H9 (cell line): ENCODE data around the gene MUS81. TPM values are rescaled to one million over a fixed set of nuclear protein-coding genes. Genes with fewer than 3 reads are reported as not detected.

ENCODE experiments used
- DNase-seq: peaks from one replicate; pipeline ENCODE4 v3.0.0-alpha.2; 2017
- H2AFZ ChIP-seq: one replicate; pipeline ENCODE4 v1.6.1; 2013; ENCODE audit warnings: mild to moderate bottlenecking, low read length, control low read depth, moderate library complexity
- H2AK5ac ChIP-seq: 2 replicates; pipeline ENCODE4 v1.6.1; 2013; ENCODE audit warnings: low read length, control low read depth, mixed read lengths; ENCODE audit not compliant: insufficient read length
- H2BK120ac ChIP-seq: one replicate; pipeline ENCODE4 v1.6.1; 2013; ENCODE audit warnings: low read depth, mild to moderate bottlenecking, low read length, control low read depth, inconsistent platforms; ENCODE audit not compliant: poor library complexity, severe bottlenecking
- H2BK12ac ChIP-seq: 2 replicates; pipeline ENCODE4 v1.6.1; 2013; ENCODE audit warnings: low read length, control low read depth, mixed read lengths, low read depth; ENCODE audit not compliant: insufficient read length
- H2BK15ac ChIP-seq: 2 replicates; pipeline ENCODE4 v1.6.1; 2013; ENCODE audit warnings: low read depth, low read length, control low read depth
- H2BK20ac ChIP-seq: one replicate; pipeline ENCODE4 v1.6.1; 2013; ENCODE audit warnings: low read depth, mild to moderate bottlenecking, low read length, control low read depth, inconsistent platforms; ENCODE audit not compliant: poor library complexity, severe bottlenecking
- H2BK5ac ChIP-seq: 2 replicates; pipeline ENCODE4 v1.6.1; 2013; ENCODE audit warnings: low read length, control low read depth, mixed read lengths; ENCODE audit not compliant: insufficient read length
- H3K14ac ChIP-seq: 2 replicates; pipeline ENCODE4 v1.6.1; 2013; ENCODE audit warnings: low read length, control low read depth; ENCODE audit not compliant: insufficient read depth
- H3K18ac ChIP-seq: 2 replicates; pipeline ENCODE4 v1.6.1; 2013; ENCODE audit warnings: low read depth, mild to moderate bottlenecking, mixed read lengths, low read length, control low read depth; ENCODE audit not compliant: insufficient read length
- H3K23ac ChIP-seq: 2 replicates; pipeline ENCODE4 v1.6.1; 2013; ENCODE audit warnings: low read length, control low read depth, mixed read lengths, low read depth; ENCODE audit not compliant: insufficient read length
- H3K23me2 ChIP-seq: 2 replicates; pipeline ENCODE4 v1.6.1; 2013; ENCODE audit warnings: low read depth, mild to moderate bottlenecking, mixed read lengths, low read length, control low read depth; ENCODE audit not compliant: insufficient read length, poor library complexity, severe bottlenecking
- H3K27ac ChIP-seq: 2 replicates; pipeline ENCODE4 v1.5.1; 2013; ENCODE audit warnings: low read length, control low read depth, mixed read lengths, low read depth; ENCODE audit not compliant: insufficient read length
- H3K27me3 ChIP-seq: 2 replicates; pipeline ENCODE4 v1.6.1; 2013; ENCODE audit warnings: low read length, control low read depth, inconsistent platforms; ENCODE audit not compliant: insufficient read depth
- H3K4ac ChIP-seq: 2 replicates; pipeline ENCODE4 v1.6.1; 2013; ENCODE audit warnings: low read depth, mild to moderate bottlenecking, control low read depth, inconsistent platforms, low read length, moderate library complexity
- H3K4me1 ChIP-seq: 2 replicates; pipeline ENCODE4 v1.6.1; 2013; ENCODE audit warnings: low read length, control low read depth, inconsistent platforms; ENCODE audit not compliant: insufficient read depth
- H3K4me2 ChIP-seq: 2 replicates; pipeline ENCODE4 v1.6.1; 2013; ENCODE audit warnings: low read length, control low read depth, mixed read lengths; ENCODE audit not compliant: insufficient read length, insufficient read depth
- H3K56ac ChIP-seq: 2 replicates; pipeline ENCODE4 v1.6.1; 2013; ENCODE audit warnings: low read depth, mild to moderate bottlenecking, mixed read lengths, low read length, control low read depth; ENCODE audit not compliant: insufficient read length
- H3K79me1 ChIP-seq: 2 replicates; pipeline ENCODE4 v1.6.1; 2013; ENCODE audit warnings: low read depth, mild to moderate bottlenecking, moderate library complexity, low read length, control low read depth, inconsistent platforms; ENCODE audit not compliant: insufficient read depth, poor library complexity, severe bottlenecking
- H3K79me2 ChIP-seq: 2 replicates; pipeline ENCODE4 v1.6.1; 2013; ENCODE audit warnings: low read length, control low read depth, inconsistent platforms; ENCODE audit not compliant: insufficient read depth
- H3K9ac ChIP-seq: 2 replicates; pipeline ENCODE4 v1.6.1; 2013; ENCODE audit warnings: low read length, control low read depth, mixed read lengths; ENCODE audit not compliant: insufficient read length; ENCODE audit errors: extremely low read depth
- H3K9me3 ChIP-seq: one replicate; pipeline ENCODE4 v1.6.1; 2013; ENCODE audit warnings: low read depth, low read length, inconsistent platforms; ENCODE audit not compliant: control insufficient read depth
- H3T11ph ChIP-seq: one replicate; pipeline ENCODE4 v1.6.1; 2013; ENCODE audit warnings: mild to moderate bottlenecking, low read length, control low read depth, inconsistent platforms
- H4K20me1 ChIP-seq: one replicate; pipeline ENCODE4 v1.6.1; 2013; ENCODE audit not compliant: control insufficient read depth, insufficient read length, insufficient read depth
- H4K5ac ChIP-seq: 2 replicates; pipeline ENCODE4 v1.6.1; 2013; ENCODE audit warnings: low read depth, mild to moderate bottlenecking, mixed read lengths, low read length, control low read depth; ENCODE audit not compliant: insufficient read length
- H4K8ac ChIP-seq: replicated peaks from 2 replicates; pipeline ENCODE4 v1.6.1; 2013; ENCODE audit warnings: low read length, control low read depth, mixed read lengths, low read depth; ENCODE audit not compliant: insufficient read length
- H4K91ac ChIP-seq: 2 replicates; pipeline ENCODE4 v1.6.1; 2013; ENCODE audit warnings: low read depth, mild to moderate bottlenecking, moderate library complexity, mixed read lengths, low read length, control low read depth; ENCODE audit not compliant: insufficient read length
- H3K27ac Mint-ChIP-seq, 3 experiments: 2 replicates in 2 of 3; 3 replicates in 1 of 3; pipeline ENCODE4 v1.8.0; 2020 to 2021; ENCODE audit warnings: mixed read lengths in 3 of 3, mild to moderate bottlenecking in 1 of 3, moderate library complexity in 1 of 3
- H3K27me3 Mint-ChIP-seq: 2 replicates; pipeline ENCODE4 v1.8.0; 2021; ENCODE audit warnings: low read depth, mild to moderate bottlenecking, moderate library complexity, mixed read lengths
- H3K36me3 Mint-ChIP-seq, 3 experiments: 2 replicates in 2 of 3; 3 replicates in 1 of 3; pipeline ENCODE4 v1.8.0; 2020 to 2021; ENCODE audit warnings: low read depth in 3 of 3, mixed read lengths in 3 of 3; ENCODE audit not compliant: insufficient read depth in 1 of 3
- H3K4me1 Mint-ChIP-seq, 2 experiments: 2 replicates each; pipeline ENCODE4 v1.8.0; 2020; ENCODE audit warnings: mixed read lengths in 2 of 2
- H3K4me3 Mint-ChIP-seq, 2 experiments: 2 replicates in 1 of 2; 3 replicates in 1 of 2; pipeline ENCODE4 v1.8.0; 2020 to 2021; ENCODE audit warnings: mild to moderate bottlenecking in 2 of 2, mixed read lengths in 2 of 2, moderate library complexity in 1 of 2
- H3K9me3 Mint-ChIP-seq, 2 experiments: 2 replicates in 1 of 2; 3 replicates in 1 of 2; pipeline ENCODE4 v1.8.0; 2020; ENCODE audit warnings: mild to moderate bottlenecking in 2 of 2, mixed read lengths in 2 of 2, moderate library complexity in 1 of 2
- CTCF ChIP-seq: fragments of 200-600 bp; sonication (generic); conservative IDR thresholded peaks from 3 replicates; pipeline ENCODE4 v1.8.0; 2021; ENCODE audit warnings: antibody characterized with exemption, mild to moderate bottlenecking
- WGBS: extraction: QIAGEN DNeasy Blood & Tissue Kit; methylation state at CpG from one replicate; pipeline ENCODE4 v1.1.7; 2013; ENCODE audit warnings: missing lambda C conversion rate, low lambda C conversion rate, mixed read lengths; ENCODE audit not compliant: insufficient read length; ENCODE audit errors: extremely low coverage; 5-methylcytosine and 5-hydroxymethylcytosine counted together
- total RNA-seq: library from RNA; stranded (reverse); gene quantifications from 2 replicates; pipeline ENCODE4 v1.2.1, GENCODE V29; 2021

Gene MUS81
- total RNA-seq, 1 experiment from 2014 or later: 49.2 TPM

- H2BK5ac ChIP-seq: no peak overlapping the region
- Mint-ChIP-seq H3K27me3 (peaks cover 15% of the 10 kb centered on the region), H3K27ac (peak overlapping the region in 2 of 3 experiments; percentile 84 to 85; a peak in 5 of 7 replicates), H3K9me3 (no peaks in the 10 kb centered on the region; a peak in 1 of 5 replicates), H3K36me3 (peaks cover 0 to 7% (median 5%) of the 10 kb centered on the region in 3 experiments; a peak in 5 of 7 replicates), H3K4me1 (peaks cover 23 to 29% of the 10 kb centered on the region in 2 experiments), H3K4me3 (peak overlapping the region in 1 of 2 experiments; percentile 49; a peak in 1 of 5 replicates)
- no peaks in the 10 kb centered on the region for H3K79me2 ChIP-seq
- H4K8ac ChIP-seq: no peak overlapping the region
- H4K5ac ChIP-seq: no peak overlapping the region
- H3K4me1 ChIP-seq: no peaks in the 10 kb centered on the region; the same call in 1 of the 2 replicates
- H3K14ac ChIP-seq: no peak overlapping the region
- no peak overlapping the region for H3K9ac ChIP-seq
- H3K4ac ChIP-seq: no peak overlapping the region
- H3K27me3 ChIP-seq: no peaks in the 10 kb centered on the region
- H3K18ac ChIP-seq: no peak overlapping the region
- H3K56ac ChIP-seq: no peak overlapping the region
- H4K91ac ChIP-seq: no peak overlapping the region
- no peak overlapping the region for H3K23ac ChIP-seq
- H2AK5ac ChIP-seq: no peak overlapping the region
- no peak overlapping the region for H2BK12ac ChIP-seq
- peaks cover 10% of the 10 kb centered on the region for H3K23me2 ChIP-seq
- H3K27ac ChIP-seq: no peak overlapping the region
- no peak for TF ChIP-seq CTCF
- no peak overlapping the region for H2BK20ac ChIP-seq
- H3K79me1 ChIP-seq: no peaks in the 10 kb centered on the region
- DNase-seq: no peak
- H2AFZ ChIP-seq: no peak overlapping the region
- WGBS: no CpG with 5 or more reads among the region's 10 CpGs
- no peak overlapping the region for H2BK15ac ChIP-seq
- no peak overlapping the region for H2BK120ac ChIP-seq
- no peaks in the 10 kb centered on the region for H3K9me3 ChIP-seq
- no peaks in the 10 kb centered on the region for H4K20me1 ChIP-seq
- H3K4me2 ChIP-seq: no peak overlapping the region
- no peak overlapping the region for H3T11ph ChIP-seq
Observed at GRCh38 chr11:65915101-65915820, 55.0 kb downstream of the MUS81 start.
